Measurements from ENCODE around the gene MYRF.

DNA sequence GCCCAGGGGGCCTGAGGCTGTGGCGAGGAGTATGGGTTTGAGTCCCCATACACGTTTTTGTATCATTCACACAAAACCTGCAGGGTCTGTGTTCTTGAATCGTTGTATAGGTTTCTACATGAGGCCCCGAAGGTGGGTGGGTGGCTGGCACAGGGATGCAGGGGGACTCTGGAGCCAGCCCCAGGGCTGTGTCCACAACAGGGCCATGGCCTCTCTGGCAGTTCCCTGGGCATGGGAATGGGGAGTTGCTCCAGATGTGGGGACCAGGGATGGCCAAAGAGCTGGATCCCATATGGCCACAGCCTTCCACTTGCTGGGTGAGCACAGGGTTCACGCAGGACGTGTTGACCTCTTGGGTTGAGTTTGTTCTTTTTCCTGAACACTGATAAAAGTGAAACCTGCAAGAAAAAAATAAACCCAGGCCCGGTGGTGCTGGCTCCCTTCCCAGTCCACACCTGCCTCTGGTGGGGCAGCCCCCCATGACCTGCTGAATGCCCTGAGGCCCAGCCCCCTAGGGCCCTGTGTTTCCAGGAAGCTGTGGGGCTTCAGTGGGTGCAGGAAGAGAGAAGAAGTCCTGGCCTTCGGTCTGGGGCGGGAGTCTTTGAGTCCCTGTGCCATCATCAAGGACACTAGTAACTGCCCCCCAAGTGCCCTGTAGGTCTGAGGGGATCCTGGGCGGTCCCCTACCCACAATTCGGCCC, 16.1 kb downstream of the MYRF start:
- TF ChIP-seq, protein P1, sequence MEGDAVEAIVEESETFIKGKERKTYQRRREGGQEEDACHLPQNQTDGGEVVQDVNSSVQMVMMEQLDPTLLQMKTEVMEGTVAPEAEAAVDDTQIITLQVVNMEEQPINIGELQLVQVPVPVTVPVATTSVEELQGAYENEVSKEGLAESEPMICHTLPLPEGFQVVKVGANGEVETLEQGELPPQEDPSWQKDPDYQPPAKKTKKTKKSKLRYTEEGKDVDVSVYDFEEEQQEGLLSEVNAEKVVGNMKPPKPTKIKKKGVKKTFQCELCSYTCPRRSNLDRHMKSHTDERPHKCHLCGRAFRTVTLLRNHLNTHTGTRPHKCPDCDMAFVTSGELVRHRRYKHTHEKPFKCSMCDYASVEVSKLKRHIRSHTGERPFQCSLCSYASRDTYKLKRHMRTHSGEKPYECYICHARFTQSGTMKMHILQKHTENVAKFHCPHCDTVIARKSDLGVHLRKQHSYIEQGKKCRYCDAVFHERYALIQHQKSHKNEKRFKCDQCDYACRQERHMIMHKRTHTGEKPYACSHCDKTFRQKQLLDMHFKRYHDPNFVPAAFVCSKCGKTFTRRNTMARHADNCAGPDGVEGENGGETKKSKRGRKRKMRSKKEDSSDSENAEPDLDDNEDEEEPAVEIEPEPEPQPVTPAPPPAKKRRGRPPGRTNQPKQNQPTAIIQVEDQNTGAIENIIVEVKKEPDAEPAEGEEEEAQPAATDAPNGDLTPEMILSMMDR (conservative IDR thresholded peaks at IDR 0.05): no peak
- TF ChIP-seq EZH2 (IDR thresholded peaks at IDR 0.05; ENCODE audit: low read depth): no peak

Measured in PC-9 (cell line).